ENCODE data around the gene SLC25A23. TPM values are rescaled to one million over a fixed set of nuclear protein-coding genes. Genes with fewer than 3 reads are reported as not detected.
A peak's percentile ranks its signal among the peaks of the same experiment; 100 is the strongest.

Gene SLC25A23
- total and polyA plus RNA-seq, 10 donors: 7.5 to 39.6 (median 18.5) TPM

GRCh38 chr19:6414793-6415590 lies 44.6 kb downstream of the SLC25A23 start:
- intact Hi-C loops (cut with DNase I; ENCODE audit: low total_unique reads): no loop called here
- no peak overlapping the region for H3K4me3 ChIP-seq
- DNase-seq: no peak
- no peak overlapping the region for H3K27ac ChIP-seq
- H3K9me3 ChIP-seq: no peaks in the 10 kb centered on the region
- WGBS, 5 donors: 92 to 94% (median 93%) methylated on average over 39 to 47 of the region's 47 CpGs
- TF ChIP-seq POLR2AphosphoS5 (IDR thresholded peaks at IDR 0.05) (peak in 1 of 3 donors; percentile 10), POLR2A (IDR thresholded peaks at IDR 0.05) (no peak)
- TF ChIP-seq, protein P1, sequence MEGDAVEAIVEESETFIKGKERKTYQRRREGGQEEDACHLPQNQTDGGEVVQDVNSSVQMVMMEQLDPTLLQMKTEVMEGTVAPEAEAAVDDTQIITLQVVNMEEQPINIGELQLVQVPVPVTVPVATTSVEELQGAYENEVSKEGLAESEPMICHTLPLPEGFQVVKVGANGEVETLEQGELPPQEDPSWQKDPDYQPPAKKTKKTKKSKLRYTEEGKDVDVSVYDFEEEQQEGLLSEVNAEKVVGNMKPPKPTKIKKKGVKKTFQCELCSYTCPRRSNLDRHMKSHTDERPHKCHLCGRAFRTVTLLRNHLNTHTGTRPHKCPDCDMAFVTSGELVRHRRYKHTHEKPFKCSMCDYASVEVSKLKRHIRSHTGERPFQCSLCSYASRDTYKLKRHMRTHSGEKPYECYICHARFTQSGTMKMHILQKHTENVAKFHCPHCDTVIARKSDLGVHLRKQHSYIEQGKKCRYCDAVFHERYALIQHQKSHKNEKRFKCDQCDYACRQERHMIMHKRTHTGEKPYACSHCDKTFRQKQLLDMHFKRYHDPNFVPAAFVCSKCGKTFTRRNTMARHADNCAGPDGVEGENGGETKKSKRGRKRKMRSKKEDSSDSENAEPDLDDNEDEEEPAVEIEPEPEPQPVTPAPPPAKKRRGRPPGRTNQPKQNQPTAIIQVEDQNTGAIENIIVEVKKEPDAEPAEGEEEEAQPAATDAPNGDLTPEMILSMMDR (IDR thresholded peaks at IDR 0.05 in 8 of 11, conservative IDR thresholded peaks at IDR 0.05 in 3 of 11): no peak
- H3K4me1 ChIP-seq: peaks cover 0 to 11% (median 0%) of the 10 kb centered on the region in 6 donors
- H3K36me3 ChIP-seq: peaks cover 3 to 74% (median 65%) of the 10 kb centered on the region in 6 donors
- no peaks in the 10 kb centered on the region for H3K27me3 ChIP-seq (replicated peaks in 1 of 7)

DNA sequence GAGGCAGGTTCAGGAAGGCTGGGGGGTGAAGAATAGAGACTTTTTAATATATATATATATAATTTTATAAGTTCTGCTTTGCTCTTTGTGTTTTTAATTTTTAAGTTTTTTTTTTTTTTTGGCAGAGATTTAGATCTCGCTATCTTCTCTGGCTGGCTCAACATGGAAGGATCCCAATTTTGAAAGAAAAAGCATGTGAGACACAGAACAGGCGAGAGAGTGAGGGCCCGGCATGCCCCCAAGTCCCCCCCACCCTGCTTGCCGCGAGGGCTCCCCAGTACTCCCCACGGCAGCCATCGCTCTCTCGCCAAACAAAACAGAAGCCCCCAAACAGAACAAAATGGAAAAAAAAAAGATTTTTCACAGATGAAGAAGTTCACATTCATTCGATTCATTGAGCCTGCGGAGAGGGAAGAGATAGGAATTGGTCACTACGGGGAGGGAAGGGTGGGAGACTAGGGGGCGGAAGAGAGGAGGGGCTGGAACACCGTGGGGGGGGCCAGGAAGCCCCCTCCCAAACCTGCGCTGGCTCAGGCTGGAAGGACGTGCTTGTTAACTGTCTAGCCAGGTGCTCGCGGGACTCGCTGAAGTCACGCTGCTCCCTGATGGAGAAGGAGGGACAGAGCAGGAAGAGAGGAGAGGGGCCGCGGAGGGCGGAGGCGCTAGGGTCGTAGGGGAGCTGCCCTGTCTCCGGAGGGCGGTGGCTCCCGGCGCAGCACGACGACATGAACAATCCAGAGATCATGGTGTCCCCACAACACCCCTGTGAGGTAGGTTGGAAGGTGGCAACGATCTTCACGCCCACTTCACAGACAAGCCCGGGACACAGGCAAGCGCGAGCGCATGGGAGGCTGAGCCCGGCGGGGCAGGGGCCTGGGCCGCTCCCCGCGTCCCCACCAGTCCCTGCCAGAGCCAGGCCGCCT lies 45.6 kb downstream of the SLC25A23 start:
- H3K27ac ChIP-seq: peak overlapping the region in 4 of 8 donors; percentile 18 to 51 (median 50)

DNA sequence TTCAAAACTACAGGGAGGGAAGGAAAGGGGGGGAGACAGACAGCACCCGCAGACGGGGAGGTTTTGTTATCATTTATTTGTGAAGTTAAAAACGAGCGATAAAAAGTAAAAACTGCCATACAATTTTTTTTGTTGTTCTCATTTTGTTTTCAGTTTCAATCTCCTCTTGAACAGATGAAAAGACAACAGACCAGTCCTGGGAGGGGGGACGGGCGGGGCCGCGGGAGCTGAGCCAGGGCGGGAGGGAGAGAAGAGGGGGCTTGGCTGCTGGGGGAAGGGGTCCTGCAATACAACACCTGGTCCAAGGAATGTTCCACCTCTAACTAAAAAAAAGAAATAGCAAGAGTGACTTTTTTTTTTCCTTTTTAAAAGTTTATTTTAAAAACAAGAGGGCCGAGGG lies 46.3 kb downstream of the SLC25A23 start:
- no peak for DNase-seq
- 75 to 85% (median 77%) methylated on average over 10 of the region's 10 CpGs for WGBS, 5 donors
- TF ChIP-seq, protein P1 (IDR thresholded peaks at IDR 0.05 in 8 of 11, conservative IDR thresholded peaks at IDR 0.05 in 3 of 11): no peak
- no peak for TF ChIP-seq POLR2AphosphoS5 (IDR thresholded peaks at IDR 0.05)
- TF ChIP-seq POLR2A (IDR thresholded peaks at IDR 0.05): no peak
- Histone ChIP-seq H3K4me1 (peaks cover 0 to 5% (median 0%) of the 10 kb centered on the region in 6 donors), H3K36me3 (peaks cover 3 to 57% (median 48%) of the 10 kb centered on the region in 6 donors), H3K27me3 (replicated peaks in 1 of 7) (no peaks in the 10 kb centered on the region), H3K4me3 (no peak overlapping the region), H3K9me3 (no peaks in the 10 kb centered on the region), H3K27ac (peak overlapping the region in 4 of 8 donors; percentile 18 to 51 (median 50))
- intact Hi-C loops (cut with DNase I; ENCODE audit: low total_unique reads): no loop called here

More for the DNA sequence above, 45.6 kb downstream of the SLC25A23 start:
- Histone ChIP-seq H3K4me3 (no peak overlapping the region), H3K36me3 (peaks cover 3 to 64% (median 55%) of the 10 kb centered on the region in 6 donors), H3K9me3 (no peaks in the 10 kb centered on the region), H3K4me1 (peaks cover 0 to 5% (median 0%) of the 10 kb centered on the region in 6 donors), H3K27me3 (replicated peaks in 1 of 7) (no peaks in the 10 kb centered on the region)
- TF ChIP-seq, protein P1 (IDR thresholded peaks at IDR 0.05 in 8 of 11, conservative IDR thresholded peaks at IDR 0.05 in 3 of 11): no peak
- peak in 2 of 3 donors; percentile 17 to 55 for TF ChIP-seq POLR2AphosphoS5 (IDR thresholded peaks at IDR 0.05)
- no peak for DNase-seq
- intact Hi-C loops (cut with DNase I; ENCODE audit: low total_unique reads): no loop called here
- 84 to 91% (median 86%) methylated on average over 41 to 42 of the region's 42 CpGs for WGBS, 5 donors

All from spleen (tissue), 11 donors.